ENCODE data around the gene CDH20.

CDH20 gene

DNA sequence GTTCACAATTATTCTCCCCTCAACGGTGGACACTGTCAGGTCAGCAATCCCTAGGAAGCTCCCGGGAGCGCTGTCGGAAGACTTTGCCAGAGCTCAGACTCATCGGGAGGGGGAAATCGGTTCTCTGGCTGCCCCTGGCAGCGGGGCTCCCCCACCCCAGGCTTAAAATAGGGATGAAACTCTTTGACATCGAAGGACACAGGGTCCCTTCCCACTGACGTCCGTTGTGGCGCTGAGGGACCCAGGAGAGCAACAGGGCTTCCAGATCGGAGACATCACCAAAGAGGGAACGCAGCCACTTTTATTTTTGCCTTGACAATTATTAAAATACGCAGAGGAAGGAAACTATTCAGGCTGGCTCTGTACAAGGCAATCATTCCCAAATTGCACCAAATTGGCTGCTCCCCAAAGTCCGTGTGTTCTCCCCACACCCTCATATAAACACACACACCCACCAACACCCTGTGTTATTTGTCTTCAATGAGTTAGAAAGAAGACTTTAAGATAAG, 249.0 kb downstream of the CDH20 start:
- no peak for DNase-seq

- no peak for DNase-seq
Measured at GRCh38 chr18:61583548-61583947, 250.3 kb downstream of the CDH20 start.

DNA sequence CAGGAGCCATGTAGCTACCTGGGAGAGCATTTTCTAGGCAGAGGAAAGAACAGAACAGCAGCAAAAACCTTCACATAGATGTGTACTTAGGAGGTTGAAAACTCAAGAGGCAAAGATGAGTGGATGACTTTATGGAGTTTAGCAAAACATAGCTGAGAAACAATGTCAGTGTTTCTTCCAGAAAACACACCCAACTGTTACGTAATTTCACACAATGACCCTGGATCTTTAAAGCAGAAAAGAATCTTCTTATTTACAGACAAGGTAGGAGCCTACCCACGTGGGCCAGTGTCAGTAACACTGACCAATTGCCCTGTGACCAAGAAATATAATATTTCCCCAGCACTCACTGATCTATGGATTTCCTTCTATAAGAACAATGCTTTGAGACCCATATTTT, 254.6 kb downstream of the CDH20 start:
- no peak for DNase-seq

GRCh38 chr18:61589053-61589723, 256.0 kb downstream of the CDH20 start:
- DNase-seq, result no peak

DNA sequence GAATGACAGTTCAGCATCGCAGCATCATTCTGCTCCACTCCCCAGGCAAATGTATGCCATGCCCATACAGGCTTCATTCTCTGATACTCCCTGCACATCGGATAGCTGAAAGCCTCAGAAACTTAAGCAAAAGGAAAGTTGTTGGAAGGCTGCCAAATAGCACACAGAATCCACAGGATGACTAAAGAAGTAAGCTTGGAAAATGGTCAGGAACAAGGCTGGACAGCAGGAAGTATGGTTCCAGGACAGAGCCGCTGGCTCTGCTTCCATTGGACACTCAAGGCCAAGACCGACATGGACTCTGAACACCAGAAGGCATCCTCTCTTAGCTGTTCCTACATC, 256.5 kb downstream of the CDH20 start:
- DNase-seq, result no peak

- no peak for DNase-seq
Measured at GRCh38 chr18:61591253-61591652, 258.0 kb downstream of the CDH20 start.

DNA sequence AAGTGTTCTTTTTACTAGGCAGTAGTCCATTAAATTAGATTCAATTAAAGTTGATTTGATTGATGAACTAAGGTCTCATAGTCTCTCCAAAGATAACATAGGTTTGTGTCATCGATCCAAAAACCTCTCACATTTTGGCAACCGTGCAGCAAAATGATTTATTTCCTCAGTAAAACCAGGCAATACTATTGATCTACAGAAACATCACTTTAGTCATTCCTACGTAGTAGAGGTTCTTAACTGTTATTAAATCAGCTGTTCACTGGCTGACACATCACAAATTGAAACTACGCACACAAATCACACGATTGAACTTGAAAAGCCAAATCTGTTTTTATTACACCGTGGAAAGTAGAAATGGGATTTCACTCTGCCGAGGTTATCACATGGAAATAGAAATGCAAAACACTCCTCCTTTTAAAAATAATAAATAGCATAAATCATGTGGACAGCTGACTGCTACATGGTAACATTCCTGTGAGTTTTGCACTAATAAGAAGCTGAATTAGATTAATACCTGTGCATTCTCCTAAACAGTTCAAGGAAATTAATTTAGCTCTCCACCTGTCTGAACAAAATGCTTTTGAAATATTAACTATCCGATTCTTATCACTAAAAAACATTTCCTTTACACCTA, 262.5 kb downstream of the CDH20 start:
- no peak for DNase-seq

DNA sequence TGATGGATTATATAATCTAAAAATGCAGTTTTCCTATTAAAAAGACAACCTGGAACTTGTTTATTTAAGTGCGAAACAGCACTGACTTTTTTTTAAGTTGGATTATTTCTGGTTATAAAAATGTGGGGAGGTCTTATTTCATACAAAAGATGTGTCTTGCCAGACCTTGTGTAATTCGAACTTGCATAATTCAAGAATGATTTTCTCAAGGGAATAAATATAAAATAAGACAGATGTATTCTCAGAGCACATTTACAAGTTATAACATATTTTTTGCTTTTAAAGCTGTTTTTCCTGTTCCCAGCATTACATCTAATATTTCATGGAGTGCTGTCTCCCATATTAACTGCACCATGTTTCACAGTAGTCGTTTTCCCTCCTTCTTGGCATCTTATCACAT, 263.1 kb downstream of the CDH20 start:
- no peak for DNase-seq

- DNase-seq, result no peak
Measured at GRCh38 chr18:61597316-61597715, 264.1 kb downstream of the CDH20 start.

GRCh38 chr18:61600422-61600821, 267.2 kb downstream of the CDH20 start:
- no peak for DNase-seq

- no peak for DNase-seq
Measured at GRCh38 chr18:61602836-61603235, 269.6 kb downstream of the CDH20 start.
